Cortex of kidney (tissue), 1 donor: ENCODE data around the gene ADTRP.

Experiments
- DNase-seq: peaks from one replicate; lab custom pipeline; 2025; lab: John Stamatoyannopoulos, UW

The ADTRP gene

DNA sequence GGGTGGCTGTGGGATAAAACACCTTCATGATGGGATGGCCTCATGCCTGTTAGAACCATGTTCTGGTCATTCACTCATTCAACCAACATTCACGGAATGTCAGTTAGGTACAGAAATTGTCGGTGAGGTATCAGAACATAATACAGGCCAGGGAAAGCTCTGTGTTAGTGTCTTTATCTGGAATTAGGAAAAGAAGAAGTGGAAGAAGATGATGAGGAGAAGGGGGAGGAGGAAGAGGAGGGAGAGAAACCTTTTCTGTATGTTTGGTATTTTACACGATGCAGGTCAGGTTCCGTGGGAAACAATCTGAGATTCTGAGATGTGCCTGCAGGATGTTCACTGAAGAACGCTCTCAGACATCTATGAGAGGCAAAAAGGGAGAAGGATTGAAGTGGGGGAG is 5.6 kb downstream of the ADTRP start:
- no peak for DNase-seq

DNA sequence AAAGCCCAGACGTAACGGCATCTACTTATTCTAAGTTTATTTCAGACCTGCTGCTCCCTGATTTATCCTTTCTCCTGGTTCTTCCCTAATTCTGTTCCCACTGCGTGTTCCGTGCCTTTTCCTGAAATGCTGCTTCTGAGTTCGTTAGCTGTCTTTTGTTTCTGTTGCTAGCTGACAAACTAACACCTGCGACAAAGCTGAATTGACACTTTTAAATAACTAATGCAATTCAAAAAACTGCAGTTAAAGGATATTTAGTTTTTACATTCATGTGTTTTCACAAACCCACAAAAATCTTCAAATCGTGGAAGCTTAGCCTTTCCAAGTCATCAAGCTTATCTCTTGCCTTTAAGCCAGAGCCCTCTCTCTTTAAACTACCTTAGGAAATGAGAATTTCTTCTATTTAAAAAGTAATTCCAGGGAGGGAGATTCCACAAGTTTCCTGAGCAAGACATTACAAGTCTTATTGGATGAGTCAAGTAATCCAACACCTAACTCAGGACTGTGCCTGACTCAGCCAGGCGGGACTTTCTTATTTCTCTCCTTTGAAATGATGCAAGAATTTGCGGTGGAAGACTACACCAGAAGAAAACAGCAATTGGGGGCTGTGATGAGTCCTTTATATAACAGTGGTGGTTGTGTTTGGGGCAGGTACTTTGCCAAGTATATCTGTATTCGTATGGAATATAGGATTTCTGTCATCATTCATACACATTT is 6.3 kb downstream of the ADTRP start:
- no peak for DNase-seq

DNA sequence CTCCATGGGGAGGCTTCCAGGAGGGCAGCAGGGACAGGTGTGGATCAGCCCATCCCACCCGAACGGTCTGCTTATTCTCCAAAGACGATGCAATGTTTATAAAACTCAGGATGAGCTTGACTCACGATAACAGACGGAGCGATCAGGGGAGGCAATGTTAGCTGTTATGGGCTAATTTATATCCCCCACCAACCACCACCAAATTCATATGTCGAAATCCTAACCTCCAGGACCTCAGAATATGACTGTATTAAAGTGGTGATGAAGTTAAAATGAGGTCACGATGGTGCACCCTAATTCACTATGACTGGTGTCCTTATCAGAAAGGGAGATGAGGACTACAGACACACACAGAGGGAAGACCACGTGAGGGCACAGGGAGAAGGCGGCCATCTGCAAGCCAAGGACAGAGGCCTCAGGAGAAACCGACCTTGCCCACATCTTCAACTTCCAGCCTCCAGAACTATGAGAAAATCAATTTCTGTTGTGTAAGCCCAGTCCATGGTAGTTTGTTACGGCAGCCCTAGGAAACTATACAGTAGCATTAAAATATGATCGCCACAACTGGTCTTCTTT is 7.0 kb downstream of the ADTRP start:
- DNase-seq: no peak

DNA sequence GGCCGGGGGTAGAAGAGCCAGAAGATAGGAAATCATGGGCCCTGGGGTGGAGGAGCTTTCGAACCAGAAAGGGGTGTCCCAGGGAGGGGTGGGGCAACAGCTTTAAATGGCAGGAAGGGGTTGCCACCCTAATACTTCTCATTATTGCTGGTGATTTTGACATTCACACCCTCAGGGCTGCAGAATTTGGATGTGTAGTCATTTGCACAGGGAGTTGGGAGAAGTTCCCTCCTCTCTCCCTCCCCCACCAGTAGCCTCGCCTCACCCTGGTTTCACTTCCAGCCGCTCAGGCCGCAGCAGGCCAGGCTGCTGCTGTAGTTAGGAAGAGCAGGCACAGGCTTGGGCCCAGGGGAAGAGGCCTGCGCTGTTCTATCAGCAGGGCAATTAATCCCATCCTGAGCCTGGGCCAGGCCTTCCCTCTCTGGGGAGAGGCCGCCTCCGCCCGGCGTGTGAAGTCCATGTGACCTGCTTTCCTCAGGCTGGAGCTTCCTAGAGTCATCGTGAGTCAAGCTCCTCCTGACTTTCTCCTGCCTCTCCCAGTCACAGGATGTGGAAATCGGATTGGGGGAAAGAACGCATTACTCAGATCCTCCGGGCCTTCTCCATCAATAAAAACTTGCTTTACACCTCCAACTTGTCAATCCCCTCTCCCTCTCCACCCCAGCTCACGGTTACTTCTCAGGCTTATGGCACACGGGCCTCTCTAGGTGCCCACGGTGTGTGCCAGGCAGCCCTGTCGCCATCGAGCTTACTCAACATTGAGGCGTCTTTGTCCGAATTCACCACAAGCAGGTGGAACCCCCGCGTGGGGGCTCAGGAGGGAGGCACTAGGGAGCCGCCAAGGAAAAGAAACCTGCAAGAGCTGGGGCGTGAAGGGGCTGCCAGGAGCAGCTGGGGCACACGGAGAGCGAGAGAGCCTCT is 7.8 kb downstream of the ADTRP start:
- no peak for DNase-seq

DNA sequence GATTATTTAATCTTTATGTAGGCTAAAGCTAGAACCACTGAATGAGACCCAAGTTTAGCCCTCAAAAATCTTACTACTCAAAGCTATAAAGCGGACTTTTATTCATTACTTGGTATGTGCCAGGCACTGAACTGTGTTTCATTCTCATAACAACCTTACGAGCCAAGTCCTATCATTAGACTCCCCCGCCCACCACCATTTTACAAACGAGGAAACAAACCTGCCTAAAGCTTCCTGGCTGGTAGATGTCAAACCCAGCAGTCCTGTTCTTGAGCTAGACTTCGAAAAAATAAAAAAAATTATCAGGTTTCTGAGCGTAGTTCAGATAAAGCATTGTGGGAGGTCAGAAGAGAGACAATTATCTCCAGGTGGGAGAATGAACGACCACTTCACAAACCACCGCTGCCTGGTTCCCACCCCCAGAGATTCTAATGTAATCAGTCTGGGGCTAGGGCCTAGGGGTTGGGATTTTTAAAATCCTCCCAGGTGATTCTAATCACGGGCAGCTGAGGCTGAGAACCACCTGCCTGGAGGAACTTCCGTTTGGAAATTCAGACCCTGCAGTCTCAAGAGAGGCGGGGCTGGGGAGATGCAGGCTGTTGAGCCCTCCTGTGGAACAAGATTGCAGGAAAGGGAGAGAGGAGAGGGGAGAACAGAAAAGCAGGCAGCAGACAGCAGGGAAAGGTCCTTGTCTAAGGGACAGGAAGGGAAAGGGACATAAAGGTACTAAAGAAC is 8.6 kb downstream of the ADTRP start:
- DNase-seq: no peak

DNA sequence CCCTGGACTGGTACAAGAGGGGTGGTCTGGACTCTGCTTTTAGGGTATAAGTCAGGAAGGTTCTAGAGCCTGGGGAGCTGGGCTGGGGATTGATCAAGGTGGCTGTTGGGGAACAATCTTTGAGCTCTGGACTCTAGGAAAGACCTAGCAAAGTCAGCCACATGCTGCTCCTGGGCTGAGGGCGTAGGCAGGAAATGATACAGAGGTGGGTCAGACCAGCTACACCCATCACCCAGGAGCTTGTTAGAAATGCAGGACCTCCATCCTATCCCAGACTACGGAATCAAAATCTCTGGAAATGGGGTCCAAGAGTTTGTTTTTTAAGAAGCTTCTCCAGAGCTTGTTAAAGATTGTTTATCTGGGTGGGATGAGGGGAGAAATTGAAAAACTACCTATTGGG is 9.4 kb downstream of the ADTRP start:
- DNase-seq: no peak

DNA sequence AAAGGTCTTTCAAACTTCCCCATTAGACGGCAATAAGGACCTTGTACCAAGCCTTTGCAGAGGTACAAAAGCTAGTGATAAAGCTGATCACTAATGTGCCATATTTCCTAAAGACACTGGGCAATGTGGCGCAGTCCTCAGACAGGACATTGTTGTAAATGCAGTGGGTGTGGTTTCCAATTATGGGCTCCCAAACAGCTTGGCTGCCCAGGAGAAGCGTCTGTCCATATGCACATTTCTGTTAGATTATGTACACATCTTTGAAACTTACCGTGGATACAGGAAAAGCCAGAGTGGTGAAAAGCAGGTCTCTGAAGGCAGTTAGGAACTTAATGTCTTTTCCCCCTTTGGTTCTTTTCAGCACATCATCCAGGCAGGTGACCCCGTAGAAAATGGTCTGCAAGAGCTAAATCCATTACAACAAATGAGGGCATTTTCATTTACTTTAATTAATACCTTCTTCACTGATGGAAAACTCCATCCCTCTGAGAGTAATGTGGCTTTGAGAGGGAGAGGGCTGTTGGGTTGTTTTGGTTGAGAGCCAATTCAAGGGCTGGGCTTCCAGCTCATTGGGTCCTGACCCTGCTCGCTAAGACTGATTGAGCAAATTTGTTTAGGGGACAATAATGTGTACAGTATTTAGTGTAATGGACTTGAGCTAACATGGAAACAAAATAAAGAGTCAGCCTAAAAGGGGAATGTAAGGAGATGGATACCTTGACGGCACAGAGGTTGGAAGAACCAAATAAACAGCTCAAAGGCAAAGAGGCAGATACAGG is 10.4 kb downstream of the ADTRP start:
- DNase-seq: no peak

DNA sequence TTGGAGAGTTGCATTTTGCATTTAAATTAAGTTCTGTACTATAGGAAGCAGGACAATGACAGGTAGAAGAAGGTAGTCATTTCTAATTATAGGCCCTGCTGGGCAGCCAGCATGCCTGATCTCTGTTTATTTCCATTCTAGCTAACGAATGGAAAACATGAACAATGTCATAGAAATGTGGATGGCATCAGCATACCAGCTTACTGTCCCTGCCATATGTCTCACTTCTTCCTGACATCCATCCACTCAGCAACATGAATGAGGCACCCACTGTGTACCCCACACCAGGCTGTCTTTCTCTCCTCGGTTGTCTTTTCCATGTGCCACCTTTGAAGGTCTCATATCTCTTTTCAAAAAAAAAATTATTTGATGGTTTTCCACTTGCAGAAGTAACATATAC is 11.1 kb downstream of the ADTRP start:
- no peak for DNase-seq

DNA sequence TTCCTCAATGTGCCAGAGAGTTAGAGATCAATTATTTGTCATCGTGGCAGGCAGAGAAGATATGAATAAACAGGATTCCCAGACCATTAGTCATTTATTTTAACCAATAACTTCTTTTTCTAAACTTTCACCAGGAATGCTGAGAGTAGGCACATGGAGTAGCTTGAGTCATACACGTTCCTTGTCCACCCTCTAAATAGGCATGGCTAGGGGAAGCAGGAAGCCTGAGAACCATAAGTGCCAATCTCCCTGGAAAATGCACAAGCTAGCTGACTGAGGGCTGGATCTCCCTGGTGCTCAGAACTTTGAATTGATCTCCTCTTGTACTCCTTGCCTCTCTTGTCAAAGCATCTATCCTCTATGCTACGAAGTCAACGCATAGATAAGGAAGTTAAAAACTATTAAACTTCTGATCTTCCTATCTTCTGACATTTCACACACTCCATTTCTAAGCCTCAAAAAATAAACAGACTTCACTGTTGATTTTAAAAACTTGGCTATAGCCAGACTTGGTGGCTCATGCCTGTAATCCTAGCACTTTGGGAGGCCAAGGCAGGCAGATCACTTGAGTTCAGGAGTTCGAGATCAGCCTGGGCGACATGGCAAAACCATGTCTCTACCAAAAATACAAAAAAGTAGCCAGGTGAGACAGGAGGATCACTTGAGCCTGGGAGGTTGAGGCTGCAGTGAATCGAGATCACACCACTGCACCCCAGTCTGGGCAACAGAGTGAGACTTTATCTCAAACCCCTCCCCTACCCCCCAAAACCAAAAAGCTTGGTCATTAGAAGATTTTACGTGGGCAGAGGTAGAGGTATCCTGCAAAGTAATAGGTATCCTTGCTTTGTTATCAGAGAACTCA is 11.8 kb downstream of the ADTRP start:
- no peak for DNase-seq

DNA sequence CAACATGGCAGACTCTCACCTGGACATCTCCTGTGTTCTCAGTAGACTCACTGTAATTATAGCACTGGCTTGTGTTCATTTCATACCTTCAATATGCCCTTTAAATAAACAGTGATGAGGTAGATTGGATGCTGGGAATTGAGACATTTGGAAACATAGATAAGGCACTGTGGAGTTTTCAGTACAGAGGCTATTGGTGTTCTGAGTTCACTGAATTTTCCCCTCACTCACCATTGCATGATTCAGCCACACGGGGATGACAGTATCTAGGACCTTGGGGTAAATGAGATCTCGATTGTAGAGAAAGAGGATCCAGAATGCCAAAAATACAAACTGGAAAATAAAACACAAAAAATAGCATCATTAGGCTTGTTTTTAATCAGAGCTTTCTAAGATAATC is 12.6 kb downstream of the ADTRP start:
- DNase-seq: no peak

DNA sequence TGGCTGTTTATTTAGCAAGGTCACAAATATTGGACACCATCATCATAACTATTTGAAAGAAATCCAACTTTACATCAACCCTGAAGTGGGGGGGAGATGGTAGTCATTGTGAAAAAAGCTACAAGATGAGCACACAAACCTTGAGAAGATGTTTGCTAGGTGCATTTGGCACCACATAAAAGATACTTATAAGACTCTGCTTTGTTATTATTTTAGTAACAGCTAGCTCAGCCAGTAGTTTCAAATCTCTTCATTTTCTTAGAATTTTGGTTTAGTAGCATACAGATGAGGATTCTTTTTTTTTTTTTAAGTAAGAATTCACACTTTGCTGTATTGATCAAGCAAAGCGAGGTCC is 14.4 kb downstream of the ADTRP start:
- DNase-seq: no peak

DNA sequence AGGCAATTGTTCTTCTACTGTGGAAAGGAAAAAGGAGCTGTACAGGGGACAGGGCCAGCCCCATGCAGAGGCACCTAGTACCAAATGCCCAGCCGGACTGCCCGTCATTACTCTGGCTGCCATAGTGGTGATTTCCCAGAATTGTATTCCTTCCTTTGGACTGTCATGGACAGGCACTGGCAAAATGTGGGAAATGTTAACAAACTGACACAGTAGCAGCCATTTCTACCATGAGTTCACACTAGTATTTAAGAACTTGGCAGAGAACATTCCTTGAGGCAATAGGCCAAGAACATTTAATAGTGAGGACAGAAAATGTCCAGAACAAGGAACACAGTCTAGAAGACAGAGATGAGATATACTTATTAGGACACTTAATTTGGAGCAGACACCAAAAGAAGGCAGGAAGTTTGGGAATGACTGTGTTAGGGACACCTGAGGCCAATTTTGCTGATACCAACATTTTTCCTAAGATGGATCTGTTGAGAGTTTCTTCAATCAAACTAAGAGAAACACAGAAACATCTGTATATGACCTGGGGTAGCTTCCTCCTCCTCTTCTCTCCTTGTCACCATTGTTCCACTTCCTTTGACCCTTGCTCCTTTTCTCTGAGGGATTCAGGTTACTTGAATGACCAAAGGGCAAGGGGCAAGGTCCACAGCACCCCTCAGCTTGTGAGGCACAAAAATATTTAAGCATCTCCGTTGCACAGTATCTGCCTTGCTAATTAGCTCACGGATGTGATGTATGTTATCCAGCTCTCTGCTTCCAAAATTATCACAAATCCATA is 14.9 kb downstream of the ADTRP start:
- DNase-seq: no peak

DNA sequence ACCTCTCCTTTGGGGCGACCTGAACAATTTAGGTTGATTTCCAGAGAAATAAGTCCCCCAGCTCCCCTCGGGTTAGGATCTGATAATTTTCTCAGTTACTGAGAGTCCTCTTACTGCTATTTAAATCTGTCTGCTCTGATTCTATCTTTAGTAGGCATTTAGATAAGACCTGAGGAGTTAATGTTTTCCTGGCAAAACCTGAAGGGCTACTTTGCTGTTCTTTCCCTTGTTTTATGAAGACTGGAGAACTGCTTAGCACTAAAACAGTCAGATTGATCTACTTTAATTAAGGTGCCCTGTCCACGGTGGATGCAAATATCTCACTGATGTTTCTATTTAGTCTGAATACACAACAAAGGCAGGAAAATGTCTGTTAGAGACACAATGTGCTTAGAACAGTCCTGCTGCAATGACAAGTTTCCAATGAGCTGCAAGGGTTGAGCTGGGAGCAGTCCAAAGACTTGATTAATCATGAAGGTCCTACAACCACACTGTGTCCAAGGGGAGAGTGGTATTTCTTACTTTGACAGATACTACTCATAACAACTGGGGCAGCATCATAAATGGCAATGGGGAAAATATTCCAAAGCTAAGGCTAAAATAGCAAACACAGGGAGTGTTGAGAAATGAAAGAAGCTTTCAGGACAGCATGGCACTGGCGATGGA is 15.7 kb downstream of the ADTRP start:
- no peak for DNase-seq

DNA sequence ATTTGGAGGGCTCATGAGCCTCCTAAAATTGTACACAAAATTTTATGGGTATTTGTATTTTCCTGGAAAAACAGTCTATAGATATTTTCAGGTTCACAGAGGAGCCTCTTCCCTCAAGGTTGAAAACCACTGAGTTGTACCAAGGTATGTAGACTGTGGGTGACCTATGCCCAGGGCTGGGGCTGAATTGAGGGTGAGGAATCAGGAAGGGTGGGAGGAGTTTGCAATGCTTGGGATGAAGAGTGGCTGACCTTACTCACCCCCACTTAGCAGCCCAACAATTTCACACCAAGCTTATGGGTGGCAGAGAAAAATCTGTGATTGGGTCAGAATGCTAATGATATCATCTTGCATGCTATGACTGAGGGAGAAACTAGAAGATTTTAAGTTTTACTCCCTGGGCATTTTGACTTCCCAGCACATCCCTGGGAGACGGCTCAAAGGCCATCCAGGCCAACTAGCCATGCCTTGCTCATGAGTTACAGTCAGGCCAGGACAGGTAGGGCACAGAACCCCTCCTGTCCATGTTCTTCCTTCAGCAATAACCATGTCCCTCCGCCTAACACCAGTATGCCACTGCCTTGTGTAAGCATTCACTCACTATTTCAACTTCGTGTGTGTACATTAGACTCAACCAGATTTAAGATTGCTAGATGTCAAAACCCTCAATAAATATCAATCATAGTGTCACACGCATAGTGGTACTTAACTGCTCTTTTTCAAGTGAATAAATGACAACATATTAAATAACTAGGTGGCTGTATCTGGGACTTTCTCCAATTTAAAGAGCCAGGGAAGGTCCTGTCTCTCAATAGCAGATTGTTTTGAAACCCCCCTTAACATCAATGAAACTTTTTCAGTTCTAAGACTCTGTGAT is 16.6 kb downstream of the ADTRP start:
- no peak for DNase-seq

DNA sequence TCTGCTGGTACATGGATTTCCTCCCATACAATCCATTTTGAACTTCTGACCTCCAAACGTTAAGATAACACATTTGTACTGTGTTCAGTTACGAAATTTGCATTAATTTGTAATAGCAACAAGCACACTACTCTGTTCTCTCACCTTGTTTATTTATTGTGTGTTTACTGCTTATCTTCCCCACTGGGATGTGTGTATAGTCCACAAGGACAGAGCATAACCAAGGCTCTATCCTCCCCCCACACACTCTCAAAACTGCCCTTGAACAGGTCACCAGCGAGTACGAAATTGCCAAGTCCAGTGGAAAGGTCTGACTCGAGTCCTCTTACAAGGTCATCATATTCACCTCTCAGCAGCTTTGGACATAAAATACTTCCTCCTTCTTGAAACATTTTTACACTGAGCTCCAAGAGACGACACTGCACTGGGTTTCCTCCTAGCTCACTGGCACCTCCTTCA is 18.6 kb downstream of the ADTRP start:
- no peak for DNase-seq

DNA sequence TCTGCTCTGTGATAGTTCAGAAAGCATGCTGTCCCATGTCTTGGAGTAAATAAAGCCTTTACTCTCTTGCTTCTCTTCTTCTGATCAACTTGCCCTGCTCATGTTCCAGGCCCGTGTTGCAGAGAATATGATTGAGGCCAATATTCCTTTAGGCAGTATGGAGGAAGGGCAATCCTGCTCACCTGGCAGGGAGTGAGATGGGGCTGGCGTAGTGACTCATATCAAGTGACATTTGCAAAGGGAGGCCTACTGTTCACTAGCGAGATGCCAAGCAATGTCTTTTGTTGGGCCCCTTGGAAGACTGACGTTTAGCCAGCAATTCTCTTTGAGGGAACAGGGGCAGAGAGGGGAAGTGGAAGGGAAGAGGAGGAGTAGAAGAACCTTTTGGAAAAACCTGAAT is 19.7 kb downstream of the ADTRP start:
- DNase-seq: no peak

DNA sequence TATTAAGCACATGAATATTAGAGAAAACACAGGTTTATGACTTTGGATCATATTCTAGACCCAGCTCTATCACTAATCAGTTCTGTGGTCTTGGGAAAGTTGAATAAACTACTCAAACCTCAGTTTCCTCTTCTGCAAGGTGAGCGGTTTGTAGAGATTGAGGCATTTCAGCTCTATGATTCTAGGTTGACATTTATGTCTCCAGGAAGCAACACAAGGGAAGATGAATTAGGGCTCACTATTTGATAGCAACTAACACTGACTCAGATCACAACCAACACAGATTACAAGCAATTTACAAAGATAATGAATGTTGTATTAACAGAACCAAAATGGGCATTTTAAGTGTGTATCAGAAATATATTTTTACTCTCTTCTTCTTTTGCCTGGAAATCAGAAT is 21.9 kb downstream of the ADTRP start:
- no peak for DNase-seq

DNA sequence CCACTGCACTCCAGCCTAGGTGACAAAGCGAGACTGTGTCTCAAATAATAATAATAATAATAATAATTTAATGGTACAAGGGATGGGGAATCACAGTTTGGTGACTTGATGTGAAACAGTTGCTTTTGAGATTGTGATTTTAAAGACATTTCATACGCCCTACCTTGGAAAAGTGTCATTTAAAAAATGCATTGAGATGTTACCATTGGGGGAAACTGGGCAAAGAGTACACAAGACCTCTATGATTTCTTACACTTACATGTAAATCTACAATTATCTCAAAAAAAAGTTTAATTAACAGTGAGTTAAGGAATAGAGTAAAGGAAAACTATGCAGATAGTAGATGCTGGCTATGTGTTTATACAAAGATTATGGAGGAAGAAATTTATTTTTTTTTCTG is 22.3 kb downstream of the ADTRP start:
- no peak for DNase-seq
